GM12878 (cell line): ENCODE data around the gene MBOAT1. TPM values are rescaled to one million over a fixed set of nuclear protein-coding genes. Genes with fewer than 3 reads are reported as not detected.

ENCODE experiments used
- ATAC-seq: fragments of 200-7000 bp; cut with Tn5 transposase; 3 replicates; pipeline ENCODE4 v1.9.1; 2020; ENCODE audit warnings: mild to moderate bottlenecking, moderate library complexity
- BruUV-seq: library from RNA; stranded (reverse); fragments of 400-500 nt; replicated peaks from 2 replicates; lab custom pipeline; 2021; lab: Mats Ljungman, UMichigan
- CTCF ChIA-PET: fragments of 300-600 bp; sonication (Branson Sonifier 250); formaldehyde crosslinking; extraction: SDS; loops from one replicate; lab custom pipeline; 2021; ENCODE audit warnings: inconsistent platforms; lab: Yijun Ruan, JAX
- POLR2A ChIA-PET: fragments of 350-600 bp; formaldehyde crosslinking; extraction: SDS; loops from one replicate; lab custom pipeline; 2021; ENCODE audit warnings: inconsistent platforms; lab: Charles Lee
- RAD21 ChIA-PET: fragments of 300-600 bp; sonication (Branson Sonifier 250); formaldehyde crosslinking; loops from one replicate; lab custom pipeline; 2023; ENCODE audit warnings: antibody characterized with exemption; ENCODE audit not compliant: unreplicated experiment; lab: Charles Lee
- SMC1A ChIA-PET: fragments of 300-600 bp; sonication (Branson Sonifier 250); formaldehyde crosslinking; loops from one replicate; lab custom pipeline; 2023; ENCODE audit not compliant: unreplicated experiment, uncharacterized antibody; lab: Charles Lee
- DNase-seq: peaks from one replicate; pipeline ENCODE4 v3.0.0-alpha.2; 2011; ENCODE audit warnings: low read depth, low spot score
- FAIRE-seq: peaks from 3 replicates; lab custom pipeline; 2011; peaks lifted over from hg19 to GRCh38; lab: Jason Lieb, UNC
- H2AFZ ChIP-seq: 2 replicates; pipeline ENCODE4 v1.6.0; 2011; ENCODE audit warnings: low read depth, low read length, control low read depth; ENCODE audit not compliant: control insufficient read depth
- H3K27ac ChIP-seq: 2 replicates; pipeline ENCODE4 v1.5.1; 2011; ENCODE audit warnings: control low read depth; ENCODE audit not compliant: control insufficient read depth, insufficient read depth
- H3K27me3 ChIP-seq, 2 experiments: replicated peaks in 1 of 2; 2 replicates each; pipeline versions ENCODE4 v1.6.0 to v1.6.1; 2011; ENCODE audit warnings: low read length in 1 of 2; ENCODE audit not compliant: control insufficient read depth in 2 of 2, insufficient read depth in 2 of 2
- H3K36me3 ChIP-seq, 2 experiments: 2 replicates each; pipeline ENCODE4 v1.5.1; 2011; ENCODE audit warnings: low read length in 1 of 2; ENCODE audit not compliant: control insufficient read depth in 2 of 2, insufficient read depth in 2 of 2
- H3K4me1 ChIP-seq: 2 replicates; pipeline ENCODE4 v1.6.1; 2011; ENCODE audit warnings: mild to moderate bottlenecking, low read length, moderate library complexity, mixed read lengths; ENCODE audit not compliant: control insufficient read depth, insufficient read depth
- H3K4me2 ChIP-seq: 2 replicates; pipeline ENCODE4 v1.6.0; 2011; ENCODE audit warnings: control low read depth; ENCODE audit not compliant: control insufficient read depth, insufficient read depth
- H3K4me3 ChIP-seq: fragments of 200-600 bp; sonication (generic); 2 replicates; pipeline ENCODE4 v1.5.1; 2016
- H3K79me2 ChIP-seq: 2 replicates; pipeline ENCODE4 v1.6.0; 2011; ENCODE audit warnings: low read length; ENCODE audit not compliant: control insufficient read depth, insufficient read depth
- H3K9ac ChIP-seq: 2 replicates; pipeline ENCODE4 v1.8.0; 2011; ENCODE audit warnings: low read length, control low read depth, mixed read lengths; ENCODE audit not compliant: control insufficient read depth, insufficient read depth
- H3K9me3 ChIP-seq: replicated peaks from 3 replicates; pipeline ENCODE4 v1.5.1; 2011; ENCODE audit warnings: mild to moderate bottlenecking, low read length; ENCODE audit not compliant: control insufficient read depth, insufficient read depth
- H4K20me1 ChIP-seq: 2 replicates; pipeline ENCODE4 v1.6.0; 2011; ENCODE audit not compliant: control insufficient read depth, insufficient read depth
- CHD1 ChIP-seq: IDR thresholded peaks from 2 replicates; pipeline ENCODE4 v1.6.1; 2012; ENCODE audit warnings: low read depth, low read length, improper control_type of control experiment
- CREM ChIP-seq: IDR thresholded peaks from 2 replicates; pipeline ENCODE4 v1.6.1; 2014; ENCODE audit warnings: antibody characterized with exemption, low read depth
- CTCF ChIP-seq, 3 experiments: IDR thresholded peaks in 2 of 3; conservative IDR thresholded peaks in 1 of 3; 2 replicates each; pipeline ENCODE4 v1.5.1; 2011; ENCODE audit warnings: low read depth in 3 of 3, low read length in 3 of 3, mild to moderate bottlenecking in 3 of 3, control low read depth in 2 of 3, moderate library complexity in 2 of 3, inconsistent platforms in 1 of 3, mixed read lengths in 1 of 3; ENCODE audit not compliant: control insufficient read depth in 2 of 3, insufficient read depth in 1 of 3; ENCODE audit errors: extremely low read depth in 1 of 3
- FOS ChIP-seq: IDR thresholded peaks from 3 replicates; pipeline ENCODE4 v1.6.1; 2011; ENCODE audit warnings: borderline replicate concordance; ENCODE audit not compliant: insufficient read length; ENCODE audit errors: extremely low read depth
- FOXM1 ChIP-seq: IDR thresholded peaks from 2 replicates; pipeline ENCODE4 v1.6.1; 2012; ENCODE audit warnings: low read depth, mild to moderate bottlenecking, inconsistent platforms, low read length, moderate library complexity
- HDAC2 ChIP-seq: fragments of 200-600 bp; sonication (generic); IDR thresholded peaks from 2 replicates; pipeline ENCODE4 v1.6.1; 2017
- HSF1 ChIP-seq: fragments of 150-350 bp; IDR thresholded peaks from 2 replicates; pipeline ENCODE4 v1.6.1; 2014; ENCODE audit warnings: mild to moderate bottlenecking, low read depth, low read length
- STAT1 ChIP-seq: fragments of 450-650 bp; conservative IDR thresholded peaks from 2 replicates; pipeline ENCODE4 v1.6.1; 2014; ENCODE audit warnings: antibody characterized with exemption, mild to moderate bottlenecking
- USF2 ChIP-seq: IDR thresholded peaks from 2 replicates; pipeline ENCODE4 v1.6.1; 2011; ENCODE audit warnings: low read depth, low read length, improper control_type of control experiment, borderline replicate concordance
- ZNF24 ChIP-seq: fragments of 450-650 bp; IDR thresholded peaks from 2 replicates; pipeline ENCODE4 v1.6.1; 2017; ENCODE audit warnings: antibody characterized with exemption, mild to moderate bottlenecking
- WGBS: methylation state at CpG from one replicate; pipeline ENCODE4 v1.1.6; 2016; ENCODE audit warnings: low lambda C conversion rate; ENCODE audit not compliant: insufficient replicate concordance, insufficient coverage; ENCODE audit errors: missing lambda C conversion rate; 5-methylcytosine and 5-hydroxymethylcytosine counted together
- in situ Hi-C: fragments of 300-500 bp; cut with MboI; formaldehyde crosslinking; loops from 9 replicates; pipeline ENCODE4 v1.14.3; 2018; ENCODE audit warnings: mixed read lengths
- intact Hi-C: fragments of 100-400 bp; cut with micrococcal nuclease; formaldehyde crosslinking; loops from one replicate; pipeline ENCODE4 v1.14.2; 2022; ENCODE audit not compliant: unreplicated experiment
- polyA plus RNA-seq, 11 experiments: library from polyadenylated mRNA; depleted of rRNA in 4 of 11; unstranded in 6 of 11; stranded (reverse) in 5 of 11; fragments of >200 nt; fragmentation: Nextera tagmentation in 4 of 11; fragmentation: Illumina TruSeq in 1 of 11; extraction: Ambion mirVana in 4 of 11; extraction: Trizol in 1 of 11; gene quantifications; 1 replicate in 1 of 11; 2 replicates in 10 of 11; pipeline versions ENCODE4 v1.2.1 to v1.2.3, GENCODE V29; 2011 to 2016; ENCODE audit warnings: inconsistent platforms in 2 of 11, missing spikeins in 2 of 11, low read depth in 1 of 11
- total RNA-seq, 4 experiments: library from RNA; depleted of rRNA in 3 of 4; stranded (reverse); fragments of >200 nt in 3 of 4; fragmentation: Illumina TruSeq in 1 of 4; extraction: Trizol in 1 of 4; gene quantifications; 2 replicates each; pipeline versions ENCODE4 v1.2.1 to v1.2.3, GENCODE V29; 2013 to 2021

MBOAT1 gene
- total and polyA plus RNA-seq, 10 of the 15 experiments (the other 5 are each of a cell fraction or from before 2014, with no cell fraction given) = 0.39 to 21.0 (median 11.6) TPM

GRCh38 chr6:20154753-20155152 is 57.5 kb downstream of the MBOAT1 start:
- intact Hi-C loops (no loop called here), in situ Hi-C loops (no loop called here)
- Histone ChIP-seq H3K4me1 (no peaks in the 10 kb centered on the region), H3K79me2 (peaks cover 2% of the 10 kb centered on the region; the same call in 1 of the 2 replicates), H3K27me3 (no peaks in the 10 kb centered on the region), H3K27ac (no peak overlapping the region), H3K9ac (no peak overlapping the region), H3K4me3 (no peak overlapping the region), H3K4me2 (no peak overlapping the region), H3K9me3 (no peaks in the 10 kb centered on the region; the same call in 2 of the 3 replicates), H2AFZ (no peak overlapping the region), H4K20me1 (no peaks in the 10 kb centered on the region), H3K36me3 (no peaks in the 10 kb centered on the region; a peak in 1 of 4 replicates)
- CTCF ChIA-PET = no interaction called here
- WGBS = 91% methylated on average over 2 of the region's 2 CpGs
- no peak for TF ChIP-seq USF2
- no peak for TF ChIP-seq HDAC2
- no peak for TF ChIP-seq CHD1
- no peak for TF ChIP-seq CREM
- no peak for TF ChIP-seq HSF1
- no peak for TF ChIP-seq STAT1
- TF ChIP-seq FOS = no peak
- TF ChIP-seq ZNF24 = no peak
- TF ChIP-seq FOXM1 = no peak
- no peak for TF ChIP-seq CTCF (IDR thresholded peaks at IDR 0.05 in 2 of 3, conservative IDR thresholded peaks at IDR 0.05 in 1 of 3; ENCODE audit: control insufficient read depth in 2 of 3, extremely low read depth in 1 of 3, insufficient read depth in 1 of 3, low read depth in 3 of 3, low read length in 3 of 3)
- DNase-seq (no peak), ATAC-seq (no peak; the same call in 2 of the 3 replicates), FAIRE-seq (no peak)
- RAD21 ChIA-PET = no interaction called here
- POLR2A ChIA-PET = no interaction called here
- no TSS peak for BruUV-seq
- SMC1A ChIA-PET = no interaction called here
